Bone marrow (tissue), 2 donors: ENCODE measurements around the gene CTPS1.

Experiments
- DNase-seq, 2 donors: peaks; one replicate each; lab custom pipeline; 2025; lab: John Stamatoyannopoulos, UW

CTPS1 gene

GRCh38 chr1:41024953-41025352, 45.5 kb downstream of the CTPS1 start:
- DNase-seq: no peak

GRCh38 chr1:41025979-41026819, 46.7 kb downstream of the CTPS1 start:
- DNase-seq: no peak

GRCh38 chr1:41028034-41028642, 48.6 kb downstream of the CTPS1 start:
- no peak for DNase-seq

- no peak for DNase-seq
Observed at GRCh38 chr1:41030872-41031616, 51.5 kb downstream of the CTPS1 start.

GRCh38 chr1:41032147-41032546, 52.7 kb downstream of the CTPS1 start:
- no peak for DNase-seq

GRCh38 chr1:41033272-41033671, 53.8 kb downstream of the CTPS1 start:
- DNase-seq: no peak

GRCh38 chr1:41037116-41037903, 57.8 kb downstream of the CTPS1 start:
- DNase-seq: no peak

- no peak for DNase-seq
Observed at GRCh38 chr1:41038110-41038509, 58.6 kb downstream of the CTPS1 start.

- no peak for DNase-seq
Observed at GRCh38 chr1:41041614-41042270, 62.2 kb downstream of the CTPS1 start.

- DNase-seq: no peak
Observed at GRCh38 chr1:41044187-41044586, 64.7 kb downstream of the CTPS1 start.

GRCh38 chr1:41045740-41046139, 66.2 kb downstream of the CTPS1 start:
- no peak for DNase-seq

GRCh38 chr1:41046347-41046775, 66.9 kb downstream of the CTPS1 start:
- no peak for DNase-seq

- no peak for DNase-seq
Observed at GRCh38 chr1:41048540-41048939, 69.0 kb downstream of the CTPS1 start.

GRCh38 chr1:41051022-41051421, 71.5 kb downstream of the CTPS1 start:
- DNase-seq: no peak

GRCh38 chr1:41053316-41053715, 73.8 kb downstream of the CTPS1 start:
- no peak for DNase-seq

GRCh38 chr1:41056907-41057306, 77.4 kb downstream of the CTPS1 start:
- DNase-seq: no peak
